Spleen (tissue), 7 donors: ENCODE data around the gene PRSS1.

Experiments used
- POLR2AphosphoS5 ChIP-seq, 3 donors: sonication (generic); formaldehyde crosslinking; IDR thresholded peaks; one replicate each; pipeline ENCODE4 v1.5.1; 2017; ENCODE audit warnings: antibody characterized with exemption in 3 of 3
- TF ChIP-seq, protein P1 (sequence below), 11 experiments: fragments of 200-600 bp in 7 of 11; fragments of 450-650 bp in 4 of 11; sonication (generic) in 4 of 11; IDR thresholded peaks in 8 of 11; conservative IDR thresholded peaks in 3 of 11; 1 replicate in 7 of 11; 2 replicates in 4 of 11; pipeline versions ENCODE4 v1.4.0 to v1.8.0; 2016 to 2021; ENCODE audit warnings: antibody characterized with exemption in 11 of 11, inconsistent platforms in 4 of 11, mild to moderate bottlenecking in 1 of 11
- donor health status: DM: no; HTN: no; CAD: no; lungs with moderate emphysema.
- donor health status: DM: no; HTN: no; CAD: no.
- donor health status: DM: no; HTN: no; CAD: no.

DNA sequence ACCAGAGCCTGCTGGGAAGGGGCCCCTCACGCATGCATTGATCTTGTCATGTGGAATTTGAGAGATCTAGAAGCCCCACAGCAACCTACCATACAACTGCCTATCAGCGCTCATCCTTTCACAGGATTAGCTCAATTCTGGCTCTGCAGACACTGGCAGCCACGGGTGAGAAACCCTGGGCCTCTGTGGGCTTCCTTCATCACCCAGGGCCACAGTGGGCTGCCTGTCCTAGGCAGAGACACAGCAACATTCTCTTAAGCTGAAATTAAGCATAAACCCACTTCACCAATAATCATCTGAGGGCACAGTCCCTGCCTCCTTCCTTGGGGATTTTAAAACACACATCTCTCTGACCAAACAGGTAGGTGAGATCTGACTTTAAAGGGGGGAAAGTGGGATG is 18.2 kb downstream of the PRSS1 start:
- TF ChIP-seq, protein P1, sequence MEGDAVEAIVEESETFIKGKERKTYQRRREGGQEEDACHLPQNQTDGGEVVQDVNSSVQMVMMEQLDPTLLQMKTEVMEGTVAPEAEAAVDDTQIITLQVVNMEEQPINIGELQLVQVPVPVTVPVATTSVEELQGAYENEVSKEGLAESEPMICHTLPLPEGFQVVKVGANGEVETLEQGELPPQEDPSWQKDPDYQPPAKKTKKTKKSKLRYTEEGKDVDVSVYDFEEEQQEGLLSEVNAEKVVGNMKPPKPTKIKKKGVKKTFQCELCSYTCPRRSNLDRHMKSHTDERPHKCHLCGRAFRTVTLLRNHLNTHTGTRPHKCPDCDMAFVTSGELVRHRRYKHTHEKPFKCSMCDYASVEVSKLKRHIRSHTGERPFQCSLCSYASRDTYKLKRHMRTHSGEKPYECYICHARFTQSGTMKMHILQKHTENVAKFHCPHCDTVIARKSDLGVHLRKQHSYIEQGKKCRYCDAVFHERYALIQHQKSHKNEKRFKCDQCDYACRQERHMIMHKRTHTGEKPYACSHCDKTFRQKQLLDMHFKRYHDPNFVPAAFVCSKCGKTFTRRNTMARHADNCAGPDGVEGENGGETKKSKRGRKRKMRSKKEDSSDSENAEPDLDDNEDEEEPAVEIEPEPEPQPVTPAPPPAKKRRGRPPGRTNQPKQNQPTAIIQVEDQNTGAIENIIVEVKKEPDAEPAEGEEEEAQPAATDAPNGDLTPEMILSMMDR (IDR thresholded peaks at IDR 0.05 in 8 of 11, conservative IDR thresholded peaks at IDR 0.05 in 3 of 11) = no peak
- no peak for TF ChIP-seq POLR2AphosphoS5 (IDR thresholded peaks at IDR 0.05)
